ENCODE data around the gene ZHX3. TPM values are rescaled to one million over a fixed set of nuclear protein-coding genes. Genes with fewer than 3 reads are reported as not detected.
A peak's percentile ranks its signal among the peaks of the same experiment; 100 is the strongest.

Gene ZHX3
- total and polyA plus RNA-seq, 2 of the 13 experiments (the other 11 are each of a cell fraction or from before 2014, with no cell fraction given), result 8.4 to 11.7 TPM

DNA sequence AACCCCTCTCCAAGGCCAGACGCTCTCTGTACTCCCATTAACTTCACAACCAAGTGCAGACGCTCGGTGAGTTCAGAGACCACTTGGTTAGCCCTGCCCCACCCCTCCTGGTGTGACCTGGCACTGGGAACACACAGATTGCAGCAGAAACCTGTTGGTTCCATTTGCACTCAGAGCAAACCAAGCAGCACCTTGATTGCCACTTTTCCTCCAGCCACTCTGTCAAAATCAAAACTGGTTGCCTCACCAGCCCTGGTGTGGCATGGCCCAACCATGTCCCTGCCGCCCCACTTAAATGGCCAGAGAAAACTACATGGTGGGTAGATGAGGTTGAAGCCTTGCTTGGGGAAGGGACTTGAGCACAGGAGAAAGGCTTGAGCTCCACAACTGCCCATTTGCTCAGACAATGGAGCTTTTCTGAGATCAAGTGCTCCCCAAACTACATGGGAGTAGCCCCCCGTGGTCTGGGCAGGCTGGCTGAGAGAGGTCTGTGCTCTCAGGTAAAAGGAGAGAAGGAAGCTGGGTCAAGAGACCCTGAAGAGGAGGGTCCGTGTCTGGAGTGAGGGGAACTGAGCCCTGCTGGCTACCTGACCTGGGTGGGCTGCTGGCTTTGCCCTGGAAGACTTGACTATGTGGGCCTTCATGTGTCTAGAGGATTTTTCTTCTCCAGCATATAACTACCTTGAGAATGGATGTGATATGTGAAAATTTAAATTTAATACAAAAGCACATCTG lies 136.8 kb downstream of the ZHX3 start:
- peaks cover 12% of the 10 kb centered on the region for H3K4me1 ChIP-seq (ENCODE audit: insufficient read depth, low read length)
- H3K27me3 ChIP-seq (ENCODE audit: control insufficient read depth in 1 of 2, insufficient read depth in 2 of 2, low read length in 2 of 2), result no peaks in the 10 kb centered on the region
- WGBS (ENCODE audit: low lambda C conversion rate), result 62% methylated on average over 6 of the region's 6 CpGs
- ChIA-PET CTCF (ENCODE audit: low intra/inter-chr PET ratio, low total read pairs) (interaction anchor here (1.3 kb wide), 1 partner anchor 52 kb away, joined by 3 read pairs; no protein-coding TSS in a partner anchor), POLR2A (no interaction called here)
- no peak overlapping the region for H3K27ac ChIP-seq (ENCODE audit: extremely low read length, insufficient read depth, low read length)
- H3K4me2 ChIP-seq (ENCODE audit: low read depth, low read length), result no peak overlapping the region
- no peak overlapping the region for H2AFZ ChIP-seq (ENCODE audit: low read length)
- no peaks in the 10 kb centered on the region for H3K79me2 ChIP-seq (ENCODE audit: insufficient read depth, low read length)
- intact Hi-C loops (cut with micrococcal nuclease; ENCODE audit: unreplicated experiment) (no loop called here), in situ Hi-C loops (cut with HindIII; ENCODE audit: extremely low pct_ligation_motif_present, low pct_unique_long_range_greater_than_20kb) (no loop called here)
- BruUV-seq (replicated peaks), result no TSS peak
- DNase-seq (ENCODE audit: low spot score) (peak; percentile 29), ATAC-seq (peak; percentile 61), FAIRE-seq (peak; percentile 30)
- H3K4me3 ChIP-seq (replicated peaks in 1 of 3; ENCODE audit: insufficient read depth in 1 of 3, low read depth in 2 of 3, low read length in 3 of 3), result no peak overlapping the region
- no peaks in the 10 kb centered on the region for H4K20me1 ChIP-seq (ENCODE audit: insufficient read depth, low read length)
- H3K9me3 ChIP-seq (ENCODE audit: low read length), result no peaks in the 10 kb centered on the region
- peaks cover 5 to 11% of the 10 kb centered on the region in 2 experiments; a peak in 4 of 5 replicates for H3K36me3 ChIP-seq (replicated peaks in 1 of 2; ENCODE audit: control insufficient read depth in 1 of 2, insufficient read depth in 2 of 2, low read length in 2 of 2)
- no peak overlapping the region for H3K9ac ChIP-seq (ENCODE audit: insufficient read depth, low read depth, low read length)
- TF ChIP-seq ZNF605 (CRISPR knock-in tag; IDR thresholded peaks at IDR 0.05) (peak; percentile 62; the same call in 1 of the 2 replicates), ZNF629 (CRISPR knock-in tag; conservative IDR thresholded peaks at IDR 0.05) (no peak), SALL1 (CRISPR knock-in tag; IDR thresholded peaks at IDR 0.05) (peak; percentile 35; the same call in 1 of the 2 replicates), NBN (conservative IDR thresholded peaks at IDR 0.05) (no peak), ZNF572 (CRISPR knock-in tag; IDR thresholded peaks at IDR 0.05) (0 out of 2 replicates have a peak, but pooled peaks have one; percentile 39), ZNF598 (CRISPR knock-in tag; IDR thresholded peaks at IDR 0.05; ENCODE audit: borderline replicate concordance) (0 out of 2 replicates have a peak, but pooled peaks have one; percentile 41), RBM22 (optimal IDR thresholded peaks at IDR 0.05; ENCODE audit: low read length) (peak; percentile 29), ZFP41 (CRISPR knock-in tag; IDR thresholded peaks at IDR 0.05; ENCODE audit: borderline replicate concordance) (0 out of 2 replicates have a peak, but pooled peaks have one; percentile 36), ZNF724P (CRISPR knock-in tag; IDR thresholded peaks at IDR 0.05; ENCODE audit: borderline replicate concordance) (no peak), ARNT2 (CRISPR knock-in tag; IDR thresholded peaks at IDR 0.05; ENCODE audit: low read depth) (0 out of 2 replicates have a peak, but pooled peaks have one; percentile 25), KLF13 (CRISPR knock-in tag; IDR thresholded peaks at IDR 0.05) (0 out of 2 replicates have a peak, but pooled peaks have one; percentile 51), KDM5B (CRISPR knock-in tag; IDR thresholded peaks at IDR 0.05; ENCODE audit: borderline replicate concordance) (no peak), ZNF274 (CRISPR knock-in tag; IDR thresholded peaks at IDR 0.05) (peak; percentile 39; the same call in 1 of the 2 replicates), FIP1L1 (IDR thresholded peaks at IDR 0.05; ENCODE audit: borderline replicate concordance, insufficient read depth, low read depth, low read length) (no peak), MAFG (CRISPR knock-in tag; IDR thresholded peaks at IDR 0.05) (no peak), ZMYM3 (CRISPR knock-in tag; IDR thresholded peaks at IDR 0.05) (0 out of 2 replicates have a peak, but pooled peaks have one; percentile 21), ZNF256 (CRISPR knock-in tag; conservative IDR thresholded peaks at IDR 0.05) (no peak), NONO (IDR thresholded peaks at IDR 0.05) (no peak), NONO (CRISPR knock-in tag; conservative IDR thresholded peaks at IDR 0.05) (peak; percentile 23; the same call in 1 of the 2 replicates), TGIF2 (CRISPR knock-in tag; IDR thresholded peaks at IDR 0.05) (no peak), MZF1 (CRISPR knock-in tag; IDR thresholded peaks at IDR 0.05; ENCODE audit: borderline replicate concordance) (no peak), EP300 (IDR thresholded peaks at IDR 0.05; ENCODE audit: low read depth in 2 of 2, low read length in 2 of 2) (0 out of 4 replicates have a peak, but pooled peaks of 1 of the 2 experiments have one; percentile 10), EP300 (CRISPR knock-in tag; IDR thresholded peaks at IDR 0.05; ENCODE audit: borderline replicate concordance) (no peak), IRF2 (CRISPR knock-in tag; IDR thresholded peaks at IDR 0.05) (0 out of 2 replicates have a peak, but pooled peaks have one; percentile 35)
- TF ChIP-seq, protein P1, sequence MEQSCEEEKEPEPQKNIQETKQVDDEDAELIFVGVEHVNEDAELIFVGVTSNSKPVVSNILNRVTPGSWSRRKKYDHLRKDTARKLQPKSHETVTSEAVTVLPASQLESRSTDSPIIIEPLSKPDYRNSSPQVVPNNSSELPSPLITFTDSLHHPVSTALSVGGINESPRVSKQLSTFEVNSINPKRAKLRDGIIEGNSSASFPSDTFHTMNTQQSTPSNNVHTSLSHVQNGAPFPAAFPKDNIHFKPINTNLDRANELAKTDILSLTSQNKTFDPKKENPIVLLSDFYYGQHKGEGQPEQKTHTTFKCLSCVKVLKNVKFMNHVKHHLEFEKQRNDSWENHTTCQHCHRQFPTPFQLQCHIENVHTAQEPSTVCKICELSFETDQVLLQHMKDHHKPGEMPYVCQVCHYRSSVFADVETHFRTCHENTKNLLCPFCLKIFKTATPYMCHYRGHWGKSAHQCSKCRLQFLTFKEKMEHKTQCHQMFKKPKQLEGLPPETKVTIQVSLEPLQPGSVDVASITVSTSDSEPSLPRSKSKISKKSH (CRISPR knock-in tag; IDR thresholded peaks at IDR 0.05; ENCODE audit: borderline replicate concordance), result no peak
